GM21360 (cell line): ENCODE measurements around the gene SART3.

ENCODE experiments used
- ATAC-seq: cut with Tn5 transposase; IDR thresholded peaks from one replicate; pipeline ENCODE4 v1.9.1; 2021; ENCODE audit warnings: mild to moderate bottlenecking, moderate library complexity; ENCODE audit not compliant: unreplicated experiment

SART3 gene, protein sequence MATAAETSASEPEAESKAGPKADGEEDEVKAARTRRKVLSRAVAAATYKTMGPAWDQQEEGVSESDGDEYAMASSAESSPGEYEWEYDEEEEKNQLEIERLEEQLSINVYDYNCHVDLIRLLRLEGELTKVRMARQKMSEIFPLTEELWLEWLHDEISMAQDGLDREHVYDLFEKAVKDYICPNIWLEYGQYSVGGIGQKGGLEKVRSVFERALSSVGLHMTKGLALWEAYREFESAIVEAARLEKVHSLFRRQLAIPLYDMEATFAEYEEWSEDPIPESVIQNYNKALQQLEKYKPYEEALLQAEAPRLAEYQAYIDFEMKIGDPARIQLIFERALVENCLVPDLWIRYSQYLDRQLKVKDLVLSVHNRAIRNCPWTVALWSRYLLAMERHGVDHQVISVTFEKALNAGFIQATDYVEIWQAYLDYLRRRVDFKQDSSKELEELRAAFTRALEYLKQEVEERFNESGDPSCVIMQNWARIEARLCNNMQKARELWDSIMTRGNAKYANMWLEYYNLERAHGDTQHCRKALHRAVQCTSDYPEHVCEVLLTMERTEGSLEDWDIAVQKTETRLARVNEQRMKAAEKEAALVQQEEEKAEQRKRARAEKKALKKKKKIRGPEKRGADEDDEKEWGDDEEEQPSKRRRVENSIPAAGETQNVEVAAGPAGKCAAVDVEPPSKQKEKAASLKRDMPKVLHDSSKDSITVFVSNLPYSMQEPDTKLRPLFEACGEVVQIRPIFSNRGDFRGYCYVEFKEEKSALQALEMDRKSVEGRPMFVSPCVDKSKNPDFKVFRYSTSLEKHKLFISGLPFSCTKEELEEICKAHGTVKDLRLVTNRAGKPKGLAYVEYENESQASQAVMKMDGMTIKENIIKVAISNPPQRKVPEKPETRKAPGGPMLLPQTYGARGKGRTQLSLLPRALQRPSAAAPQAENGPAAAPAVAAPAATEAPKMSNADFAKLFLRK

DNA sequence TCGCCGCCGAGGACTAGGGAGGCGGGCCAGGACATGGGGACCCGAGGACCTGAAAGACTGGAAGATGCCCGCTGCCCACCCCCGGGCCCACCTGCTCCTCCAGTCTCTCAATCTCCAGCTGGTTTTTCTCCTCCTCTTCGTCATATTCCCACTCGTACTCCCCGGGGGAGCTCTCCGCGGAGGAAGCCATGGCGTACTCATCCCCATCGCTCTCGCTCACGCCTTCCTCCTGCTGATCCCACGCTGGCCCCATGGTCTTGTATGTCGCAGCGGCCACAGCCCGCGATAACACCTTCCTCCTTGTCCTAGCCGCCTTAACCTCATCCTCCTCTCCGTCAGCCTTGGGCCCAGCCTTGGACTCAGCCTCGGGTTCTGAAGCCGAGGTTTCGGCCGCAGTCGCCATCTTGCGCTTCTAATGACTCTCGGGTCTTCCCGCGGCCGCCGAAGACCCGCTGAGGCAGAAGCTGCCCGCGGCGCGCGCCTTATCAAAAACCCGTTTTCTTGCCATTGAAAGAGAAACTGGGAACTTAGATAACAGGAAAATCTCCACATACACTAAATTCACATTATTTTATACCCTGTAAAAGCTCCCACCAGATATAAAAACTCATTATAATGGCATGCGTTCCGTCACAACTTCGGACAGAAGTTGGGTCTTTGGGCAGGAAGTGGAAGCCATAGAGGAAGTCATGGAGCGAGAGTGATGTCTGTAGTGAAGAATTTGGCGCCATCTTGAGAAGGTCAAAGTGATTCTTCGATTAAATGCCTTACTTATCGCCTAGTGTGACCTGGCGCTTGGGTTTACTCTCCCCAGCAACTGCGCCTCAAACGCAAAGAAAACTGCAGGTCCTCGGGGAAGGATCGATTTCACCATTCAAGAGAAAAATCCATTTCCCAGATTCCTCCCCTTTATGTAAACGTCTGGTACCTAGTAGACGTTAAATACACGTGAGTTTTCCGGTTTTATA is at the start of gene SART3:
TSS of gene SART3 (minus strand) at position 422 of the 968 bp plus-strand sequence. CDS start at position 403, 19 bp downstream.
- ATAC-seq: peak; percentile 31

DNA sequence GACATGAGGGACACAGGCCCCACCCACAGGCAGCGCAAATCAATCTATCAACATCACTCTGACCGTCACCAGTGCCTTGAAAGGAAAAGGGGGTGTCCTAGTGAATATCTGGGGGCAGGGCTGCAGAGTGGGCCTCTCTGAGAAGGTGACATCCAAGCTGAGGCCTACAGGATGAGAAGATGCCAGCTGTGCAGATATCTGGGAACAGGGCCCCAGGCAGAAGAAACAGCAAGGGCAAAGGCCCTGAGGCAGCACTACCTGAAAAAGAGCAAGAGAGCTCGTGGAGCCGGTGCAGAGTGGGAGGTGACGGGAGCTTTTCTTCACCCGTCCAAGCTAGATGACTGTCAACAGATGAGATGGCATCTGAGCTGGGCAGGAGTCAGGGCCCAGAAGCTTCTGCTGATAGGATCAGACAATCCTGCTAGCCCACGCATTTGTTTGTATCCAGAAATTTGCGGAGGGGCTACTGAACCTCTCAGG is 49.4 kb upstream of the SART3 start:
- no peak for ATAC-seq

DNA sequence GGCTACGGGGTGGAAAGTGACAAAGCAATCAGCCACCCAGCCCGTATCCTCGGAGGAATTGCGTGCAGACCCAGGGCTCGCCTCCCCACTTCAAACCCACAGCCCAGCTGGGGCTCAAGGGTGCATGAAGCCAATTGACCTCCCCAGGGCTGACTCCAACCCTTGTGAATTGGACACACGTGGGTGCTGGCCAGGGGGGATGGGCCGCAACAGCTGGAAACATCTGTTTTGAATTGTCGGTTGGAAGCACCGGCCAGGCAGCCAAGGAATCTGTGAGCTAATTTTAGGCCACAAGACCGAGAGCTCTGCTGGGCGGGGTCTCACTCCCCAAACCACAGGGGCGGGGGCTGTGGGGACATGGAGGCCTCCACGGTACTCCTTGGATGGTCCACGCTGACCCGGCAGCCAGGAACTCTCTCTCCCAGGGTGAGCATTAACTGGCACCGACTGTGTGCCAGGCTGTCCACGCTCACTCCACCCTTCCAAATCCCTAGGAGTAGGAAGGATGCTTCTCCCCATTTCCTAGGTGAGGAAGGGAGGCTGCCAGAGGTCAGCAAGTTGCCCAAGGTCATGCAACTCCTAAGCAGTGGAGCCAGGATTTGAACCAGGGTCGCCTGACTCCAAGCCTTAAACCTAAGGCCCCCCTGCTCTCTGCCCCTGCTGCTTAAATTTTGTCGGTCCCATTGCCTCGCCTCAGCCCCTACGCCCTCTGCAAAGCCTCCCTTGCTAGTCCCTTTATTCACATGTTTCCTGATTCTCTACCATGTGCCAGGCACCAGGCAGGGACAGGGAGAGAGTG is 48.8 kb upstream of the SART3 start:
- no peak for ATAC-seq

DNA sequence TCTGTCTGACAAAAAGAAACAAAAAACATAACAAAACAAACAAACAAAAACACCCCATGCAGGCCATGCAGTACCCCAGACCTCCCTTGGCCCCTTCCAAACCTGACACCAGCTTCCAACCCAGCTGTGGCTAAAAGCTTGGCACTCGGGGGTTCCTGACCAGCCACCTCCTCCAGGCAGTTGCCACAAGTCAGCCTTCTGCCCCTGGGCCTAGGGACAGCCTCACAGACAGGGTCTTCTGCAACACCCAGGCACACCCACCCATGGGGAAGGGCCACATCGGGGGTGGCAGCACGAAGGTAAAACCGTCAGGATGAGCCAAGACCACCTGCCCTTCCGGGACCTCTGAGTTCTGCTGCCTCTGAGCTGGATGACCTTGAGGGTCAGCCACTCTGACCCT is 47.6 kb upstream of the SART3 start:
- ATAC-seq: no peak

DNA sequence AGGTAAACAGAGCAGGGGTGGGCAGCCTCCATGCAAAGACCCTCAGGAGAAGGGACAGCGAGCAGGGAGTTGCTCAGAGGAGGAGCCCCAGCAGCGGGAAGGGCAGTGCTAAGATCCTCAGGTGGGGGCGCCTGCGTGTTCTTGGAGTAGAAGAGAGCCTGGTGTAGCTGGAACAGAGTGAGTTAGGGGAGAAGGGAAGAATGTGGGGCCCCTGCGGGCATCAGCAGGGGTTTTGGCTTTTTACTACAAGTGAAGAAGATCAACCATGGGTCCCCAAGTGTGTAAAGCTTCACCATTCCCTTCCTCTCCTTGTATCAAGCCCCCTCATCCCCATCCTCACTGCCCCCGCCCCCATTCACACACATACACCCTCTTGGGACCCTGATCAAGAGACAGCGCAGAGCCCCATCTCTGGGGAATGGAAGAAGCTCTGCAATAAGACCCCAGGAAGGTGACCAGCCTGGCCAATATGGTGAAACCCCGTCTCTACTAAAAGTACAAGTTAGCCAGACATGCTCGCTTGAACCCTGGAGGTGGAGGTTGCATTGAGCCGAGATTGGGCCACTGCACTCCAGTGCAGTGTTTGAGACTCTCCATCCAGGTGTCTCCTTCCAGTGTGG is 47.1 kb upstream of the SART3 start:
- no peak for ATAC-seq

DNA sequence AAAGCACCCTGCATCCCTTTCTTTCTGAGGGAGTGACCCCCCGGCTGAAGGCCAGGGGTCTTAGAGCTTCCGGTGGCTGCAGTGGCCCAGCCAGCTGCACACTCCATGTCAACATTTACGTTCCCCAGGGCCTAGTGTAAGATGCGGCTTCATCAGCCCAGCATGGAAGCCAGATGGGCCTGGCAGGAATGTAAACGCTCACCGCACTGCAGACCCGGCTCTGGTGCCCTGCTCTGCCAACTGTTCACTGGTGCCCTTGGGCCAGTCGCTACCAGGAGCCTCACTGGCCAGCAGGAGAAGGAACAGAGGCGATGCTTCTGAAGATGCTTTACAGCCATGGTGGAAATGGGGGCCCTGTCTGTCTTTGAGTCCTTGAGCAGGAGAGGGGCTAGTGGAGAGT is 45.5 kb upstream of the SART3 start:
- no peak for ATAC-seq

DNA sequence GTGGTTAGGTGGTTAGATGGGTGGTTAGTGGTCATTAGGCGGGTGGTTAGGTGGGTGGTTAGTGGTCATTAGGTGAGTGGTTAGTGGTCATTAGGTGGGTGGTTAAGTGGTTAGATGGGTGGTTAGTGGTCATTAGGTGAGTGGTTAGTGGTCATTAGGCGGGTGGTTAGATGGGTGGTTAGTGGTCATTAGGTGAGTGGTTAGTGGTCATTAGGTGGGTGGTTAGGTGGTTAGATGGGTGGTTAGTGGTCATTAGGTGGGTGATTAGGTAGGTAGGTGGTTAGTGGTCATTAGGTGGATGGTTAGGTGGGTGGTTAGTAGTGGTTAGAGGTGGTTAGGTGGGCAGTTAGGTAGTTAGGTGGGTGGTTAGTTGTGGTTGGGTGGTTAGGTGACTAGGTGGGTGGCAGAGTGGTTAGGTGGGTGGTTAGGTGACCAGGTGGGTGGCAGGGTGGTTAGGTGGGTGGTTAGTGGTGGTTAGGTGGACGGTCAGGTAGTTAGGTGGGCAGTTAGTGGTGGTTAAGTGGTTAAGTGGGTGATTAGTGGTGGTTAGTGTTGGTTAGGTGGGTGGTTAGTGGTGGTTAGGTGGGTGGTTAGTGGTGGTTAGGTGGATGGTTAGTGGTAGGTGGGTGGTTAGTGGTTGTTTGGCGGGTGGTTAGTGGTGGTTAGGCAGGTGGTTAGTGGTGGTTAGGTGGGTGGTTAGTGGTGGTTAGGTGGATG is 44.9 kb upstream of the SART3 start:
- ATAC-seq: no peak

DNA sequence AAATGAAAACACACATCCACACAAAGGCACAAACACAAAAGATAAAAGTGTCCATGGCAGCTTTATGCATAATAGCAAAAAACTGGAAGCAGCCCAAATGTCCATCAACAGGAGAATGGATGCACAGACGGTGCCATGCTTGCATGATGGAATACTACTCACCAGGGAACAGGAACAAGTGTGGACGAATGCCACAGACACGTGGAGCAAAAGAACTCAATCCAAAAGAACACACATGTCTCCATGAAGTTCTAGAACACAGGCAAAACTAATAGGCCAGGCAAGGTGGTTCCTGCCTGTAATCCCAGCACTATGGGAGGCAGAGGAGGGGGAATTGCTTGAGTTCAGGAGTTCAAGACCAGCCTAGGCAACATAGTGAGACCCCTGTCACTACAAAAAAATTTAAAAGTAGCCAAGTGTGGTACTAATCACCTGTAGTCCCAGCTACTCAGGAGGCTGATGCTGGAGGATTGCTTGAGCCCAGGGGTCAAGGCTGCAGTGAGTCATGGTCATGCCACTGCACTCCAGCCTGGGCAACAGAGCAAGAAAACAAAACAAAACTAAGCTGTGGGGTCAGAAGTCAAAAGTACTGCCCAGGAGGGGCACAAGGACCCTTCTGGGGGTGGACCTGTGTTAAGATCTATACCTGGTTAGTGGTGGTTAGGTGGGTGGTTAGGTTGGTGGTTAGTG is 44.2 kb upstream of the SART3 start:
- ATAC-seq: no peak

DNA sequence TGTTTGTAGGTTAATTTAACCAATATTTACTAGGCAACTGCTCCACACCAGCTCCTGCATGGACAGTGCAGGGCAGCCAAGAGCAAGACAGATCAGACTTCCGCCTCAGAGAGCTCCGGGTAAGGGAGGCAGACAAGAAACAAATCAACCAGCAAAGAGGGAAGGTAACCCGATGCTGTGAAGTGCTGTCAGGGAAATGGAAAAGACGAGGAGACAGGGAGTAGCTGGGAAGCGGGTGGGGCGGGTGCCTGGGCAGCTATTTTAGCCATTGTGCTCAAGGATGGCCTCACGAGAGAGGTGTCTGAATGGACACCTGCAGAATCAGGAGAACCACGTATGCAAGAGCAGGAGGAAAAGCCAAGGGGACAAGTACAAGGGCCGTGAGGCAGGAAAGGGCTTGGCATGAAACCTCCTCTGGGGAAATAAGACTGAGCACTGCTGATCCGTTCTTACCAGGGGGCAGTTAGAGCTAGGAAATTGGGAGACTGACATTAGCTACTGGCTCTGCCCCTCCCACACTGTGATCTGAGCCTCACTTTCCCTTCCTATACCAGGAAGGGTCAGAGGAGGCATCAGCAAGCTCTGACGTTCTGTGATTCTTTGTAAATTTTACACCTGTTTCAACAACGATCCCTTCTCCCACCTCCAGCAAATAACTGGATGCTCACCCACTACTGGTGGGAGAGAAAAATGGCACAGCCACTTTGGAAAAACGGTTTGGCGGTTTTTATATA is 43.4 kb upstream of the SART3 start:
- ATAC-seq: no peak

DNA sequence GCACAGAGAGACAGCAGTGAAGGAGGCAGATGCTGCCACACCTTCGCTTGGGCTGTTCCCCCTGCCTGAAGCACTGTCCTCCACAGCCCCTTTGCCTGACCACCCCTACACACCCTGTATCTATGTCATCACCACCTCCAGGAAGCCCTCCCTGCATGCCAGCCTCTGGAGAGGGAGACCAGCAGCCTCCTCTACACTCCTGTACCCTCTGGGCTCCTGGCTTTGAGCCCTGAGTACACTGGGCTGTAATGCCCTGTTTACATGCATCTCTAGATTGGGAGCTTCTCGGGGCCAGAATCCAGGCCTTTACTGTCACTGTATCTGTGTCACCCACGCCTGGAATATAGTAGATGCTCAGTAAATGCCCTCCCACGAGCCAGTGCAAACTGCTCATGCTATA is 42.8 kb upstream of the SART3 start:
- ATAC-seq: no peak

DNA sequence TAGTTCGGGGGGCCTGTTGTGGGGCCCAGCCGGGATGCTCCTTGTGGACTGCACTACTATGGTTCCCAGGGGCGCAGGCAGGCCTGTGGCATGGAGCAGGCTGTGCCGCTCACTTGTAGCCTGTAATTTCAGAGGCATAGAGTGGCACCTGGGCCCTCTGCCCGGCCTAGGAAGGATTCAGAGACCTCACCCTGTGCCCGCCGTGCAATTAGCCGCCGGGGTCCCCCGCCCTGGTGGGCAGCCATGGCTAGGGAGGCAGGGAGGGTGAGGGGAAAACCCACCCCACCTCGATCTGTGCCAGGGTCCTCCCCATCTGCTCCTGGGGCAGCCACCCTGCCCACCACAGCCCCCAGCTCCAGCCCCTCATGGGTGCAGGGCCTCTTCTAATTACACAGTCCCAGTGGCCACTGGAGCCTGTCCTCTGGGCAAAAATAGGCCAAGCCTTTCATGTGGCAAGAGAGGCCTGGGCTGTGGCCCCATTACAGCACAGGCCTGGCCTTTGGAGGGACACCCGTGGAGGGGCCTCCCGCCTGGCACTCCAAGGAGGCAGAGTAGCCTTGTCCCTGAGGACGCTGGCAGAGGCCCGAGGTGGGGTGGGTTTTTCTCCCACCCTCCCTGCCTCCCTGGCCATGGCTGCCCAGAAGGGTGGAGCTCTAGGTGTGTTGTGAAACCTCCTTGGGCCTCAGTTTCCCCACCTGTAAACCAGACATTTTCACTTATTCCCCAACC is 42.2 kb upstream of the SART3 start:
- no peak for ATAC-seq

DNA sequence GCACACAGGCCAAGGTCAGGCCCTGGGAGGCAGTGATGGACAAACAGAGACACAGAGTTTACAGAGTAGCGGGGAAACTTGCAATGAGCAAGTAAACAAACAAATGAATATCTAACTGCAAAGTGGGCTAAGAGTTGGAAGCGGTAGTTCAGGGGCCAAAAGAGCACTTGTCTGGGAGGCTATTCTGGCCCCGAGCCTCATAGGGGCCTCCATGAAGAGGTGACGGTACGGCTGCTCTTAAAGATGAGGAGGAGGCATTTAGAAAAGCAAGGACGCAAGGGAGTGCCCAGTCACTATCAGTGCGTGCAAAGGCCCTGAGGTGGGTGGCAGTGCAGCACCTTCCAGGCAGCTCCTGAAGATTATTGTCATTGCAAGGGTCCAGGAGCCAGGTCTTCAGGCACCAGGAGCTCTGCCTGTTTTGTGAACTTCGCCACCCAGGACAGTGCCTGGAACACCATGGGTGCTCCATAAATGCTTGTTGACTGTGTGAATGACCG is 41.3 kb upstream of the SART3 start:
- no peak for ATAC-seq

DNA sequence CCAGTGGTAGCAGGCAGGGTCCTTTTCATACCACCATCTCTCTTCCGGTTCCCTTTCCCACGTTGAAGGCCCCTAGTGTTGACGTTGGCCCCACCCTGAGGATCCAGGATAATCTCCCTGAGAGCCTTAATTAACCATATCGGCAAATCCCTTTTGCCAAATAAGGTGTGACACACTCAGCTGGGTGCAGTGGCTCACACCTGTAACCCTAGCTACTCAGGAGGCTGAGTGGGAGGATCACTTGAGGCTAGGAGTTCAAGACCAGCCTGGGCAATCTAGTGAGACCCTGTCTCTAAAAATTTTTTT is 39.7 kb upstream of the SART3 start:
- ATAC-seq: no peak

DNA sequence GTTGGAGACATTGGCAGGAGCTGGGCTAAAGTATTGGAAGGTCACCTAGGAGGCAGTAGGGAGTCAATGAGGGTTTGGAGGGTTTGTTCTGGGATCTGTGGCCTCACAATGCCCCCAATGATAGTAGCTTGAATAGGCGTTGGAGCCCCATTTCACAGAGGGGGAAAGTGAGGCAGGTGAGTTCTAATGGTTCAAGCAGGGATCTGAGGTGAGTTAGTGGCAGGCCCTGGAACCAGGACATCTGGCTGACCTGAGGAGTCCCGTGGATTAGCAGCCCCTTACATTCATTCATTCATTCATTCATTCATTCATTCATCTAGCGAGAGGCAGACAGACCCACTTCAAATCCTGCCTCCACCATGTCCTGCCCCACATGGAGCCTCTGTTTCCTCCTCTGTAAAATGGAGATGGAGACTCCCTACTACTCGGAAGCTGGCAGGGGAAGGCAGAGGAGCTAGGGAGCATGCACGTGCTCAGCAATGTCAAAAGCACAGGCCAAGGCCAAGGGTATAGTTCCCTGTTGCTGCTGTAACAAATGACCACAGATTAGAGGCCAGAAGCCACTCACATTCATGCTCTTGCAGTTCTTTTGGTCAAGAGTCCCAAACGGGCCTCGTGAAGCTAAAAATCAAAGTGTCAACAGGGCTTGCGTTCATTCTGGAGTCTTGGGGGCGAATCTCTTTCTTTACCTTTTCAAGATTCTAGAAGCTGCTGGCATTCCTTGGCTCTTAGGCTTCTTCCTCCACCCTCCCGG is 39.2 kb upstream of the SART3 start:
- ATAC-seq: no peak

DNA sequence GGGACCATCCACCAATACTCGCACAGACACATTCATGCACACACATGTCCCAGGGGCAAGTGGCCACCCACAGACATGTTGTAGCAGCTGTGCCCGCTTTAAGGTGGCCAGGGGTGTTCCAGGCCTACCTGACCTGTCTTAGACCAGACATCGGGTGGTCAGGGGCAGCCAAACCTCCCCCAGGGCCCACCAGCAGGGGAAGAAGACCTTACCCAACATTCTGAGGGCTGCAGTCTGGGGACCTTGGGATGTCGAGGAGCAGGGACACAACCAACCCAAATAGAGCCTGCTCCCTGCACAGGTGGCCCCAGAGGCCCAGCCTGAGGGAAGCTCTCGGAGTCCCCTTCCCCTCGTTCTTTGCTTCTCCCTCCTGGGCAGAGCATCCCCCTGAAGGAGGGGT is 38.6 kb upstream of the SART3 start:
- ATAC-seq: no peak
